ENCODE results near the gene HTR1B.

Gene HTR1B

GRCh38 chr6:77456531-77457248 lies 6.6 kb downstream of the HTR1B start:
- peak; percentile 98 for DNase-seq (ENCODE audit: low read depth in 2 of 2)

- DNase-seq (ENCODE audit: low read depth in 2 of 2): no peak
These were observed 8.0 kb downstream of the HTR1B start for GRCh38 chr6:77455271-77455670.

GRCh38 chr6:77454386-77454785 lies 8.9 kb downstream of the HTR1B start:
- DNase-seq (ENCODE audit: low read depth in 2 of 2): no peak

GRCh38 chr6:77451466-77451865 lies 11.8 kb downstream of the HTR1B start:
- DNase-seq (ENCODE audit: low read depth in 2 of 2): no peak

- no peak for DNase-seq (ENCODE audit: low read depth in 2 of 2)
These were observed 12.4 kb downstream of the HTR1B start for GRCh38 chr6:77450924-77451323.

- DNase-seq (ENCODE audit: low read depth in 2 of 2): no peak
These were observed 14.7 kb downstream of the HTR1B start for GRCh38 chr6:77448546-77448945.

GRCh38 chr6:77447254-77447653 lies 16.0 kb downstream of the HTR1B start:
- peak; percentile 52 to 59 for DNase-seq (ENCODE audit: low read depth in 2 of 2)

- DNase-seq (ENCODE audit: low read depth in 2 of 2): no peak
These were observed 17.0 kb downstream of the HTR1B start for GRCh38 chr6:77446249-77446648.

- no peak for DNase-seq (ENCODE audit: low read depth in 2 of 2)
These were observed 18.1 kb downstream of the HTR1B start for GRCh38 chr6:77445214-77445613.

GRCh38 chr6:77440206-77440976 lies 22.9 kb downstream of the HTR1B start:
- no peak for DNase-seq (ENCODE audit: low read depth in 2 of 2)

GRCh38 chr6:77433888-77434287 lies 29.4 kb downstream of the HTR1B start:
- no peak for DNase-seq (ENCODE audit: low read depth in 2 of 2)

GRCh38 chr6:77430504-77430903 lies 32.8 kb downstream of the HTR1B start:
- DNase-seq (ENCODE audit: low read depth in 2 of 2): peak; percentile 42 to 46

- peak; percentile 40 to 50 for DNase-seq (ENCODE audit: low read depth in 2 of 2)
These were observed 37.6 kb downstream of the HTR1B start for GRCh38 chr6:77425671-77426070.

- no peak for DNase-seq (ENCODE audit: low read depth in 2 of 2)
These were observed 38.1 kb downstream of the HTR1B start for GRCh38 chr6:77425216-77425615.

GRCh38 chr6:77424761-77425160 lies 38.5 kb downstream of the HTR1B start:
- DNase-seq (ENCODE audit: low read depth in 2 of 2): no peak

GRCh38 chr6:77416839-77417238 lies 46.5 kb downstream of the HTR1B start:
- DNase-seq (ENCODE audit: low read depth in 2 of 2): no peak

- no peak for DNase-seq (ENCODE audit: low read depth in 2 of 2)
These were observed 47.6 kb downstream of the HTR1B start for GRCh38 chr6:77415706-77416105.
